Activated CD4-positive, alpha-beta T cell treated with anti-CD3 and anti-CD28 coated beads for 4 hours (primary cell): ENCODE results near the gene JAM2.
"Not testable (repeated sequence)": the region's sequence is repeated elsewhere in the genome, so short reads cannot be mapped to it uniquely, and the experiment has no call there.

Source experiments
- DNase-seq, 2 donors: peaks; one replicate each; pipeline ENCODE4 v3.0.0-alpha.2; 2020

JAM2 gene

DNA sequence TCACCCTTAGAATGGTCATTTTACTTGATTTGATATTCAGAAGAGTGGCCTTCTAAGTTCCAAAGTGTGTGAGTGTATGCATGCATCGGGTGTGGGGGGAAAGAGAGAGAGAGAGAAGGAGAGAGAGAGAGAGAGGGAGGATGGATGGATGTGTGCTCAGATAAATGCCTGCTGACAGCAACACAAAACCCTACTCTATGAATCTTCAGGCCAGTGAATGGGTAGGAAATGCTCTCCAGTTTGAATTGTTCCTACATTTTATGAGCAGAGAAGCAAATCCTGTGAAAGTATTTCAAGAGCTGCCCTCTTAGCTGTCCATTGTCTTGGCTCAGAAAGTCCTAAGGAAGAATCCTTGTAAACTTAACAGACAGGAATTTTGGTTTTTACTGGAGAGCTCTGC is 7.4 kb downstream of the JAM2 start:
- no peak for DNase-seq

DNA sequence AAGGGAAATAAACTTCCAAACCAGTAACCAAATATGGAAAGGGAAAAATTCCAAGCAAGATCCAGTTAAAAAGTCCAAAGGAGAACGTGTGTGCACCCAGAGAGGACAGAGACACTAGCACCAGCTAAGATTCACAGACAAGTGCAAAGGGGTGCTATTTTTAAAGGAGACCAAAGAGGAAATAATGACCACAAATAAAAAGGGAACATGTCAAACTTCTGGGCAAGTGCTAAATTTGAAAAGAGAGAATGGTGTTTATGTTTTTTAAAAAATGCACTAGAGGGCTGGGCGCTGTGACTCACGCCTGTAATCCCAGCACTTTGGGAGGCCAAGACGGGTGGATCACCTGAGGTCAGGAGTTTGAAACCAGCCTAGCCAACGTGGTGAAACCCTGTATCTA is 8.6 kb downstream of the JAM2 start:
- no peak for DNase-seq

DNA sequence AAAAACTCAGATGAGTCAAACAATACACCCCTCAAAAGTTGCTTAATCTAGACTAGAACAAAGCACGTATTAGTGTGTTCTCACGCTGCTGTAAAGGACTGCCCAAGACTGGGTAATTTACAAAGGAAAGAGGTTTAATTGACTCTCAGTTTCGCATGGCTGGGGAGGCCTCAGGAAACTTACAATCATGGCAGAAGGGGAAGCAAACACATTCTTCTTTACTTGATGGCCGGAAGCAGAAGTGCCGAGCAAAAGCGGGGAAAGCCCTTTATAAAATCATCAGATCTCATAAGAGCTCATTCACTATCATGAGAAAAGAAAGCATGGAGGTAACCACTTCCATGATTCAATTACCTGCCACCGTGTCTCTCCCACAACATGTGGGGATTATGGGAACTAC is 10.1 kb downstream of the JAM2 start:
- DNase-seq: no peak

DNA sequence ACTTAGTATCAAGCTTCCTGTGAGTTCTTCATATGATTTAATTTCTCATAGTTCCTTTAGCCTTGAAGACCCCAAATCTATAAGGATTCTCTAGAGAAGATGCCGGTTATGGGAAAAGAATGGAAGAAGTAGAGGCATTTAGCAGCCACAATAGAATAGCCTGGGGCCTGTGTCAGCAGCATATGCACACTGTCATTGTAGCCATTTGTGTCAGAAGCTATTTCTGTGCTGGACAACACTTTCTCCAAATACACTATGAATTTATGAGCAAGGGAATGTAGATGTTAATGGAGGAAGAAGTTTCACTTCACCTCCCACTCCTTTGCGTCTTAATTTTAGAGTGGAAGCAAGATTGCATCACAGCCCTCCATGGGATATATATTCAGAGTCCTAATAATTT is 17.4 kb downstream of the JAM2 start:
- no peak for DNase-seq

DNA sequence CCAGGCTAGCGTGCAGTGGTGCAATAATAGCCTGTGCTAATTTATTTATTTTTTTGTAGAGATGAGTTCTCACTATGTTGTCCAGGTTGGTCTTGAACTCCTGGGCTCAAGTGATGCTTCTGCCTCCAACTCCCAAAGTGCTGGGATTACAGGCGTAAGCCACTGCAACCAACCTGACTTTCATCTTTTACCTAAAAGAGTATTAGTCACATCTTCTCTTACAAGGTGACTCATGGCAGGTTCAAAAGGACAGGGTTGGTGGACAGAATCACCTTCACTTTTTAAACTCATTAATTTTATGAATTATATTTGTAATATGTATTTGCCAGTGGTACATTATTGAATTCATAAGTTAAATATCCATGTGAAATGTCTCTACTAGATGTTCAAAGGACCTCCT is 18.1 kb downstream of the JAM2 start:
- DNase-seq: no peak

DNA sequence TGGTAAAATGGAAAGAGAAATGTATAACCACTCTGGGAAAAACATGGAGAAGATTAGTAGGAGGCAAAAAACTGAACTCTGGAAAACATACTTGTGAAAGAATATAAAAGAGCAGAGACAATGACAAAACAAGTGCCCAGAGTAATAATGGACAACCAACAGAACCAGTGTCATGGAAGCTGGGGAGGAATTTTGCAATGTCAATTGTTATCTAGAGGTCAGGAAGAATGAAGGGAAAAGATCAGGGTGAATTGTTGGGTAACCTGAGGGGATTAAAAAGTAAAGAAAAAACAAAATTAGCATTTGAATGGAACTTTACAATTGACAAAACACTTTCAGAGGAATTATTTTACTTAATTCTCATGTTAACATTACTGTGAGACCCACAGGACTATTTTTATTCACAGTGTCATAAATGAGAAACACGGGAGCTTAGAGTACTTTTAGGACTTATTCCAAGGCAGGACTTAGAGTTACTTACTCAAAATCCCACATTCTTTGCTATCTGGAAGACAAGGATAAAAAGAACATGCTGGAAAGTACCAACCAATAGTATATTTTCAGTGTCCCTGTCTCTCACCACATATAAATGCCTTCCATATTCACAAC is 19.5 kb downstream of the JAM2 start:
- no peak for DNase-seq

DNA sequence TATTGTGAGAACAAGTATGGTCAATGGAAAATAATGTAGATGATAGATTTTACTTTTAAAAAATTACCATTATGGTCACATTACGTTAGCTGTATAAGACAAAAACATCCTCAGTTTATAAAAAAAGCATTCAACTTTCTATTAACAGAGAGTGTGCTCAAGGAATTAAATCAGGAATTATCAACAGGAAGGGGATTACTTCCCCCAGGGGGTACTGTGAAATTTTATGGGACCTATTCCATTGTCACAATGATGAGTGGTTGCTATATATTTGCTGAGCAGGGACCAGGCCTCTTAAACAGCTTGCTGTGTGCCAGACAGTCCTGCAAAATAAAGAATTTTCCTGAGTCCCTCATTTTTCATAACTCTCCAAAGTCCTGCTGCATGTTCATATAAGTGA is 21.2 kb downstream of the JAM2 start:
- DNase-seq: no peak

DNA sequence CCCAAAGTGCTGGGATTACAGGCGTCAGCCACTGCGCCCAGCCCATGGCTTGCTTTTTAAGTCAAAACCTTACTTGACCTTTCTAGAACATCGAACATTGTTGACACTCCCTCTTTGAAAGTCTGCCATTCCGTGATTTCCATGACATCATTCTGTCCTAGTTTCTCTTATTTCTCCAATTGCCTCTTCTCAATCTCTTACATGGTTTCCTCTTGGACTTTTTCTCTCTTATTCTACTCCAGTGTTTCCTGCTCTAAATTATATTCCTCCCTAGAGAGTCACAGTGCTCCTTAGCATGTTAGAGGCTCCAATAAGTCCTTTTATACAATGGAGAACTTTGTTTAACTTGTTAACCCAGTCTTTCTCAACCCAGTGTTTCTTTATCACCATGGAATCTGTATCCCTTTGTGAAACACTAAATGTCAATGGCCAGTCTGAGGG is 25.5 kb downstream of the JAM2 start:
- no peak for DNase-seq

DNA sequence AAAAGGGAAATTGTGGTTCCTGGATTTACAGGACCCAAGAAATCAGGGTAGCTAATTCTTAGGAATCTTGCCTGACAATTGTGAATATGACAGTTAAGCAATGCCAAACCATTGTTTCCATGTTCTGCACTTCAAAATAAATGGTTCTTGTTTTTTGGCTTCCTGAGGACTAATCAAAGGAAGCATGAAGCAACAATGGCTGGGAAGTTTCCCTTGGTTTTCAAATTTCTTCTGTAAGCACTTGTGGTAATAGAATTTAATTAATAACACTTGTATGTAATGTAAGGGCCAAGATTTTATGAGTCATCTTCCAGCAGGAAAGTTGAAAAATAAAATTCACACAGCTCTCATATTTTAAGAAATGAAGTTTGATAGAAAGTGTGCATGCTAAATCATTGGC is 31.7 kb downstream of the JAM2 start:
- no peak for DNase-seq

DNA sequence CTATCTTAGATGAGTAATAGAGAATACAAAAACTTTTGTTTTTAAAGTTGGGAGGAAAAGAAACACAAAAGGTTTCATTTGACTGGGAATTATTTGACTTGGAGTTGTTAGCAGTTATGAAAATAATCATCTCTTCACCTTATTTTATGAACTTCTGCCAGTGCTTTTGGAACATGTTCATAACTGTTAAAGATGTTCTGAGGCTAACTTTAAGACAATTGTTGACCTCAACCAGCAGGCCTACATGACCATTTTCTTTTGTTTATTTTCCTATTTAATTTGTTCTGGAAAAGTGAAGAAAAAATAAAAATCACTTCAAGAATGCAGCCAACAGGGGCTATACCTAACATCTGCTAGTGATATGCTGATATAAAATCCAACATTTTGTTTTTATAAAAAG is 37.4 kb downstream of the JAM2 start:
- no peak for DNase-seq

DNA sequence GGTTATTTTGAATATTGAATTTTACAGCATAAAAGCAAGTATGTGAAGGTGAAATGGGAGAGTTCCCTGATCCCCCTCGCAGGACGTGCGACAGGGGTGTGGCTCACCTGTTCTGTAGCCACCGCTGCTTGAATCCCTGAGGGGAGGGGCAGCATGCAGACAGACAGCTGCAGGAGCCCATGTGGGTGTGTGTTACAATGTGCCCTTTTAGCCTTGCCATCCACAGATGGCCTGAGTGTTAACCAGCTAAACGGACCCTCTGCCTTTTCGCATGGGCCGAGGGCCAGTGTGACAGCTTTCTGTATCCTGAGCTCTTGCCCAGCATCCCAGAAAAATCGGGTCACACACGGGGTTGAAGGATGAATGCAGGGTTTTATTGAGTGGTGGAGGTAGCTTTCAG is 43.3 kb downstream of the JAM2 start:
- DNase-seq: no peak

DNA sequence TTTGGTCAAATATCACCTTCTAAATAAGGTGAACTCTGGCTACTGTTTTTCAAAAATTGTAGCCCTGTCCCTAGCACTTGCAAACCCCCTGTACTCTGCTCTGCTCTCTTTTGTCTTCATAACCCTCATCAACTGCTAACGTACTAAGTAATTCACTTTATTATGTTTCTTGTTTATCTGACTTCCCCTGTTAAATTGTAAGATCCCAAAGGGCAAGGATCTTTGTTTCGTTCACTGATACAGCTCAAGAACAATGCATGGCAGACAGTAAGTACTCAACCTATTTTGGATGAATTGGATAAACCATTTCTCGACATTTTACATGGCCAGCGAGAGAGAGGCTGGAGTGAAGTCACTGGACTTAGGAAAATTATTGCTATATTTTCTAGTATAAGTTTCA is 48.7 kb downstream of the JAM2 start:
- DNase-seq: no peak

DNA sequence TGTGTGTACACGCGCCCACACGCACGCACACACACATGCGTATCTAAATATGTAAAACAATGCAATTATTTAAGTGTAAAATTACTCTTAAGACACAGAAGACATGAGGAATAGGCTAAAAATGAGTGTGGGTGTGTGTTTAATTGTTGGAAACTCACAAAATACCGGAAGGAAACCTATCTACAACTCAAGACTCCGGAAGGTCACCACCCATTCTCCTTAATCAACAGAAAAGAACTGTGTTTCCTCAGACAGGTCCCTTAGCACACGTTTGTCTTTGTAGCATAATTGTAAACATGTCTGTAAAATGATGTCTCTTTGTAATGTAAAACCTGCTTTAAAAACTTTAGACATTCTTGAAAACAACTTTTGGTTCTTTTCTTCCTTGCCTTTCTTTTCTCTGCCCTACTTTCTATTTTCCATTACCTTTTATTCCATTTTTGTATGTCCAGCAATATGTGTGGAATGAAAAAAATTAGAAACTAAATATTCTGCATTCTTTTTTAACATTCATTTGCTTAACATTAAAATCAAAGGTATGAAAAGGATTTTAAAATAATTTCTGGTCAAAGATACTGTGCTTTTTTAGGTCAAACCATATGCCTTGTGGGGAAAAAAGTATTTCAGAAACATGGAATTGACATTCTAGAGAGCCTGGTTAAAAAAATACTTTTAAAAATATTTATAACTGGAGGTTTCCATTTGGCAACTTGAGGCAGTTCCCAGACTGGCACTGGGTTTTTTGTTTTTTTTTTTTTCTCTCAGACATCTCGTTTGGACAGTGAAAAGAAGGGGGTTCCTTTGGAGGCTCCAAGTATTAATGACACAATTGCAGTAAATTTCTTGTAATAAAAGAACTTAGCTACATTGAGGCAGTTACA is 49.5 kb downstream of the JAM2 start:
- DNase-seq: no peak

DNA sequence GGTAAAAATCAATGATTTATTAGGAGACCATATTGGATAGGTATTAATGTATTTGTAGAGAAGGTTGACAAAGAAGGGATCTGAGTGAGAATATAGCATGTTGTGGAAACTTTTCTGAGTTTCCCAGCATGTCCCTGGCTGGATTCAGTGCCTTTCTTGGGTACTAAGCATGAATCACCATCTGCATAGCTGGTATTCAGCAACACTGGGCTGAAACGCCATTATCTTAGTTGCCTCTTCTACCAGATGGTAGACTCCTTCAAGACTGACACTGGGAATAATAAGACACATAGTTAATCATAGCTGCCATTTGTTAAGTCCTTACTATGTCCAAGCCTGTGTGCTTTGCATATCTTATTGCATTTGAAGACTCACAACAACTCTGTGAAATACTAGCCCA is 50.2 kb downstream of the JAM2 start:
- no peak for DNase-seq

DNA sequence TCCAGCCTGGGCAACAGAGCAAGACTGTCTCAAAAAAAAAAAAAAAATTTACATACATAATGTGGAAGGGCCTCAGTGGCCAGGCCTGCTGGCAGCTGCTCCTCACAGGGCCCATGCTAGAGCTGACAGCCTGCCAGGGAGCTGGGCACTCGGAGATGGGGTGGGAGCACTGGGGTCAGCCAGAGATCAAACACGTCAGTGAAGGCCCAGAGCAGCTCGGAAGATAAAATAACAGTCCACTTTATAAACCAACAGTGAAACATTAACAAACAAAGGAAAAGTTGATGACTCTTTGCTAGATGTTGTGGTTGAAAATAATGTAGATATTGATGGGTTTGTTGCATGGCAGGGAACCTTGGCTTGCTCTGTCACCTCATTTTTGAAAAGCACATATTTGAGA is 52.9 kb downstream of the JAM2 start:
- no peak for DNase-seq

DNA sequence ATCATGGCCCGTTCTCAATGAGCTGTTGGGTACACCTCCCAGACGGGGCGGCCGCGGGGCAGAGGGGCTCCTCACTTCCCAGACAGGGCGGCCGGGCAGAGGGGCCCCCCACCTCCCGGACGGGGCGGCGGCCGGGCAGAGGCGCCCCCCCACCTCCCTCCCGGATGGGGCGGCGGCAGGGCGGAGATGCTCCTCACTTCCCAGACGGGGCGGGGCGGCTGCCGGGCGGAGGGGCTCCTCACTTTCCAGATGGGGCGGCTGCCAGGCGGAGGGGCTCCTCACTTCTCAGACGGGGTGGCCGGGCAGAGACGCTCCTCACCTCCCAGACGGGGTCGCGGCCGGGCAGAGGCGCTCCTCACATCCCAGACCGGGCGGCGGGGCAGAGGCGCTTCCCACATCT is 56.4 kb downstream of the JAM2 start:
- DNase-seq: not testable (repeated sequence)

DNA sequence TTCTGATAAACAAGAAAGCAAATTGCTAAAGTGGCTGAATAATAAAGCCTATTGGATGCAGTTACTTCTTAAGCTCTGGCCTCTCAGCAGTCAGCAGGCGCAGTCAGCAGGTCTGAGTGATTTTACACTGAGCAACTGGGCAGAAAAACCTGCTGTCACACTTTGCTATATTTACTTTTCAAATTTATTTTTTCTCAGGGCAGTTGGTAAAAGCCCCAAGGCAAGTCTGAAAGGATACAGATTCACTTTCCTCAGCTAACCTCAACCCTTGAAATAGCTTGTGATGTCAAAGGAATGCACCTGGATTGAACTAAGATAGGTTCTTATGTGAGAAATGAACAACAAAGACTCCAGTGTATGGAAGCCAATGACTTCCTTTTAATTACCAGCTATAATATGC is 61.7 kb downstream of the JAM2 start:
- DNase-seq: no peak

DNA sequence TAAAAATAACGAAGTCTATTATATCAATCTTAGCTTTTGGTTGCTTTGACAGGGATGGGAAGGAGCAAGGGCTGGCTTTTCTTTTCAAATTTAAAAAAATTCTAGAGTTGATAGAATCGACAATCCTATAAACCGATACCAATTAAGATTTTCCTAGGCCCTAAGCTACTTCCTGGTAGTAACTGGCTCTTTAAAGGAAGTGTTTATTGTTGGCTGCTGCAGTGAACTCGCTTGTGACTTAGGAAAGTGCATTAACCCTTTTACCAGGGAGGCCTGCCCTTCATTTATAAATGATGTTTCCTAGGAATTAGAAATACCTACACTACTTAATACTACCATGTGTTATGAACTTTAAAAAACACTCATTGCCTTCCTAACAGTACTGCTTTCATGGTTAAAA is 62.5 kb downstream of the JAM2 start:
- DNase-seq: no peak

DNA sequence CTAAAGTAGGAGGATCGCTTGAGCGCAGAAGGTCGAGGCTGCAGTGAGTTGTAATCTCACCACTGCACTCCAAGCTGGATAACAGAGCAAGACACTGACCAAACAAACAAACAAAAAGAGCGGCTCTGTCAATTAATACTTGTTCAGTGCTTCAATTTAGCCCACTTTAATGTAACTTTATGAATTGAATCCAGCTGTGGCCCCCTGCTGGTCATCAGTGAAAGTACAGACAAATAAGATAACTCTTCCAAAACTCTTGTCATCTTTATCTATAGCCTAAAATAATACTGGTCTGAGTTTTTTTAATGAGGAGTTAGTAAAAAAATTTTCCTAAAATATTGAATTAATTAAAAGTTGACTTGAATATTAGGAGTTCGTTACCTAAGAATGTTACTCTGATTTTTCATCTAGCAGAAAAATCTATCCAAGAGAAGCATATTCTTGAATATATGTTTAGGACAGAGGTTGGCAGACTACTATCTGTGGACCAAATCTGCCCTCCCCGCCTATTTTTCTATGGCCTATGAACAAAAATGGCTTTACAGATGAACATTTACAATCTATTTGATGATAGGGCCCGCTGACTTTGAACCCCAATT is 69.5 kb downstream of the JAM2 start:
- peak; percentile 40 to 53 for DNase-seq

DNA sequence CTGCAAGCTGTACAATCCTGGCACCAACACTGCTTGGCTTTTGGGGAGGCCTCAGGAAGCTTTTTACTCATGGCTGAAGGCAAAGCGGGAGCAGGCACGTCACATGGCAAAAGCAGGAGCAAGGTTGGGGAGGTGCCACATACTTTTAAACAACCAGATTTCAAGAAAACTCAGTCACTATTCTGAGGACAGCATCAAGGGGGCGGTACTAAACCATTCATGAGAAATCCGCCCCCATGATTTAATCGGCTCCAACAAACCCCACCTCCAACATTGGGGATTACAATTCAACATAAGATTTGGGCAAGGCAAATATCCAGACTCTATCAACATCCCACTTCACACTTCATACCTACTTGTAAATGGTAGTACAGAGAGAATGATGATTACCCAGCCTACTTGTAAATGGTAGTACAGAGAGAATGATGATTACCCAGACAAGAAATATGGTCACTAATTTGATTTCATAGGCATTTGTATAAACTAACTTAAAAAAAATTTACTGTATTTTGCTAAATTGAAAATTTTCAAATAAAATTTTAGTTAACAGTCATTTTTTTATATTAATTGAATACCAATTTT is 70.7 kb downstream of the JAM2 start:
- no peak for DNase-seq

DNA sequence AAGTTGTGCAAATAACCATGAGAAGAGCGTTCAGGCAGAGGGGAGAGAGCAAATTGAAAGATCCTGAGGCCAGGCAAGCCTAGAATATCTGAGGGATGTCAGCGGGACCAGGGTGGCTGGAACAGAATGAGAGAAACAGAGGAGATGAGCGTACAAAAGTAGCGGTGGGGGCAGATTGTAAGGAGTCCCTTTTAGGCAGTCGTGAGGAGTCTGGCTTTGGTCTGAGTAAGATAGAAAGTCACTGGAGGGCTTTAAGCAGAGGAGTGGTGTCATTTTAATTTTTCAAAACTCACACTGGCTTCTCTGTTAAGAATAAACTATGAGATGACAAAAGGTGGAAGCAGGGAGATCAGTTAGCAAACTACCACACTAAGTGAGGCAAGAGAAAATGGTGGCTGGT is 71.5 kb downstream of the JAM2 start:
- DNase-seq: no peak

DNA sequence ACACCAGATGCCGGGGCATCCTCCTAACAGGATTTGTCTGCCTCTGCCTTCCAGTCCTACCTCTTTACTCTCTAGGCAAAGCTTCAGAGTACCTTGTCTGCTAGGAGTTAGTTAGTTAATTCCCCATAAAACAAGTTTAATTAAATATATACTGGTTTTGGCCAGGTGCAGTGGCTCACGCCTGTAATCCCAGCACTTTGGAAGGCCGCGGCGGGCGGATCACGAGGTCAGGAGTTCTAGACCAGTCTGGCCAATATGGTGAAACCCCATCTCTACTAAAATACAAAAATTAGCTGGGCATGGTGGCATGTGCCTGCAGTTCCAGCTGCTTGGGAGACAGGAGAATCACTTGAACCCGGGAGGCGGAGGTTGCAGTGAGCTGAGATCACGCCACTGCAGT is 75.0 kb downstream of the JAM2 start:
- not testable (repeated sequence) for DNase-seq

DNA sequence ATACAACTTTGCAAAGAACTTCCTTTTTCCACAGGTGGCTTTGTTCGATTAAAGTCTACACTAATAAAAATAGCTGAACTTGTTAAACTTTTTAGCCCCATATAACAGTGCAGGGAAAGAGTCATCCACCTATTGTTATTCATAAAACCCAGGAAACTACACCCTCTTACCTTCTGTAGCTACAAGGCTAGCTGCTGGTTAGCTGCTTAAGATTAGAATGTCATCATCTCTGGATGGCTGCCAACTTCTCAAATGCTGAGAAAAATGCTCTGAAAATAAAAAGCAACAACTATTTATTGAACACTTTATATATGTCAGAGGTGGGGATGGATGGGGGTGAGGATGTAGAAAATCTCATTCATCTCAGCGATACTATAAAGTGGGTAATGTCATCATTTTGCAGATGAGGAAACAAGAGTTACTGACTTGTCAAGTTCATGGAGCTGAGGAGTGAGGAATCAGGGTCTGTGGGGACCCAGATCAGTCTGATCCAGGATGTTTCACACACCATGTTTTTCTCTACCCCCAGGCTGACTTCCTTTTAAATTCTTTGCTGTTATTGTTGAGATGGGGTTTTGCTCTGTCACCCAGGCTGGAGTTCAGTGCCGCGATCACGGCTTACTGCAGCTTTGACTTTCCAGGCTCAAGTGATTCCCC is 78.6 kb downstream of the JAM2 start:
- DNase-seq: no peak
